Measurements from ENCODE around the gene DGKG. TPM values are rescaled to one million over a fixed set of nuclear protein-coding genes. Genes with fewer than 3 reads are reported as not detected.

The DGKG gene
- total RNA-seq, 4 donors from 2014 or later, result 14.5 to 35.1 (median 20.3) TPM

DNA sequence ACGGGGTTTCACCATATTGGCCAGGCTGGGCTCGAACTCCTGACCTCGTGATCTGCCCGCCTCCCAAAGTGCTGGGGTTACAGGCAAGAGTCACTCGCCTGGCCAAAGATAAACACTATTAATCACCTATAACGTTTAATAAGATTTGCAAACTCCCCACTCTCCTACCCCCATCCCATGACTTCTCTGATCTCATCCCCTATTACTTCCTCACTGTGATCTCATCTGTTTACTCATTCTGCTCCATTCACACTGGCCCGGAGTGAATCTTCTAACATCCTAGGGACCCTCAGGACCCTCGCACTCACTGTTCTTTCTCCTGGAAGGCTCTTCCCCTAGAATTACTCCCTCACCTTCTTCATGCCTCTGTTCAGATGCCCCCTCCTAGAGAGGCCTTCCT, 78.9 kb downstream of the DGKG start:
- intact Hi-C loops (cut with DNase I), result no loop called here
- Histone ChIP-seq H3K27ac (no peak overlapping the region), H3K9me3 (no peaks in the 10 kb centered on the region), H3K4me3 (replicated peaks in 1 of 3) (no peak overlapping the region), H3K36me3 (no peaks in the 10 kb centered on the region), H3K4me1 (no peaks in the 10 kb centered on the region), H3K27me3 (no peaks in the 10 kb centered on the region)
- DNase-seq, result no peak
- WGBS, 2 donors, result 85 to 86% methylated on average over 8 of the region's 8 CpGs
- TF ChIP-seq POLR2A (IDR thresholded peaks at IDR 0.05), result no peak
- TF ChIP-seq, protein P1, sequence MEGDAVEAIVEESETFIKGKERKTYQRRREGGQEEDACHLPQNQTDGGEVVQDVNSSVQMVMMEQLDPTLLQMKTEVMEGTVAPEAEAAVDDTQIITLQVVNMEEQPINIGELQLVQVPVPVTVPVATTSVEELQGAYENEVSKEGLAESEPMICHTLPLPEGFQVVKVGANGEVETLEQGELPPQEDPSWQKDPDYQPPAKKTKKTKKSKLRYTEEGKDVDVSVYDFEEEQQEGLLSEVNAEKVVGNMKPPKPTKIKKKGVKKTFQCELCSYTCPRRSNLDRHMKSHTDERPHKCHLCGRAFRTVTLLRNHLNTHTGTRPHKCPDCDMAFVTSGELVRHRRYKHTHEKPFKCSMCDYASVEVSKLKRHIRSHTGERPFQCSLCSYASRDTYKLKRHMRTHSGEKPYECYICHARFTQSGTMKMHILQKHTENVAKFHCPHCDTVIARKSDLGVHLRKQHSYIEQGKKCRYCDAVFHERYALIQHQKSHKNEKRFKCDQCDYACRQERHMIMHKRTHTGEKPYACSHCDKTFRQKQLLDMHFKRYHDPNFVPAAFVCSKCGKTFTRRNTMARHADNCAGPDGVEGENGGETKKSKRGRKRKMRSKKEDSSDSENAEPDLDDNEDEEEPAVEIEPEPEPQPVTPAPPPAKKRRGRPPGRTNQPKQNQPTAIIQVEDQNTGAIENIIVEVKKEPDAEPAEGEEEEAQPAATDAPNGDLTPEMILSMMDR (IDR thresholded peaks at IDR 0.05), result no peak

DNA sequence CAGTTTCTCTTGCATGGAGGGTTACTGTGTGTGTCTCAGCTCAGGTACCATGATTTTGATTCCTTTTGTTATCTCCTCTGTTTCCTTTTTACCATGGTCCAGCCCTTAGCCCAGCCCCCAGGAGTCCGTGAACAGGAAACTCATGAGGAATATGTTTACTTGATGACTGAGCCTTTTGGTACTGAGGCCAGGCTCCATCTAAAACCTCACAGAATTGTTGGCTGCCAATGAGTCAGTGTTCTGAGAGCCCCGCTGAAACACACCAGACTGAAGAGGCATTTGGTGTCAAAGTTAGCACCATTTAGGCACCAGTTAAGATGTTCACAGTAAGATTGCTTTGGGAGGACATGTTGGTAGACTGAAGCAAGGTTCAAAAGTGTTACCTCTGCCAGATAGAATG, 80.9 kb downstream of the DGKG start:
- no peak for DNase-seq
- Histone ChIP-seq H3K4me3 (replicated peaks in 1 of 3) (no peak overlapping the region), H3K4me1 (no peaks in the 10 kb centered on the region), H3K27me3 (no peaks in the 10 kb centered on the region), H3K36me3 (no peaks in the 10 kb centered on the region), H3K27ac (no peak overlapping the region), H3K9me3 (no peaks in the 10 kb centered on the region)
- TF ChIP-seq POLR2A (IDR thresholded peaks at IDR 0.05), result no peak
- TF ChIP-seq, protein P1 (IDR thresholded peaks at IDR 0.05), result no peak
- intact Hi-C loops (cut with DNase I), result no loop called here
- 49 to 66% methylated on average over 2 of the region's 2 CpGs for WGBS, 2 donors

DNA sequence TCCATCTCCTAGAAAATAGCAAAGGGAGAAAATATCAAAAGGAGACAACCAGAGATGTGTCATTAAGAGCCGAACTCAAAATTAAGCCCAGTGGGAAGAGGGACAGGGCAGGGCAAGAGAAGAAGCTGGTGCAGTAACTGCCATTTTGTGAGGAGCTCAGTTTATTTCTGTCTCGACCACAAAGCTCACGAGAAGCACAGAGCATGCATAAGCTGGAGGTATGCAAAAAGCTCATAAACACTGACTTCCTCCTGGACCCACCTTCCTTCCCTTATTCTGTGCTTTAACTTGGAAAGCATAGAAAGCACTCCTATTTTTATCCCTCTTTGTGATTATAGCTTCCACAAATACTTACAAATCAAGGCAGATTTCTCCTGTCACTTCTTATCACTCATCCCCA, 81.3 kb downstream of the DGKG start:
- no peaks in the 10 kb centered on the region for H3K27me3 ChIP-seq
- no peaks in the 10 kb centered on the region for H3K4me1 ChIP-seq
- H3K27ac ChIP-seq, result no peak overlapping the region
- no peak overlapping the region for H3K4me3 ChIP-seq (replicated peaks in 1 of 3)
- 68 to 85% methylated on average over 3 of the region's 3 CpGs for WGBS, 2 donors
- DNase-seq, result no peak
- no peaks in the 10 kb centered on the region for H3K9me3 ChIP-seq
- TF ChIP-seq, protein P1 (IDR thresholded peaks at IDR 0.05), result no peak
- no peak for TF ChIP-seq POLR2A (IDR thresholded peaks at IDR 0.05)
- H3K36me3 ChIP-seq, result no peaks in the 10 kb centered on the region
- intact Hi-C loops (cut with DNase I), result no loop called here

DNA sequence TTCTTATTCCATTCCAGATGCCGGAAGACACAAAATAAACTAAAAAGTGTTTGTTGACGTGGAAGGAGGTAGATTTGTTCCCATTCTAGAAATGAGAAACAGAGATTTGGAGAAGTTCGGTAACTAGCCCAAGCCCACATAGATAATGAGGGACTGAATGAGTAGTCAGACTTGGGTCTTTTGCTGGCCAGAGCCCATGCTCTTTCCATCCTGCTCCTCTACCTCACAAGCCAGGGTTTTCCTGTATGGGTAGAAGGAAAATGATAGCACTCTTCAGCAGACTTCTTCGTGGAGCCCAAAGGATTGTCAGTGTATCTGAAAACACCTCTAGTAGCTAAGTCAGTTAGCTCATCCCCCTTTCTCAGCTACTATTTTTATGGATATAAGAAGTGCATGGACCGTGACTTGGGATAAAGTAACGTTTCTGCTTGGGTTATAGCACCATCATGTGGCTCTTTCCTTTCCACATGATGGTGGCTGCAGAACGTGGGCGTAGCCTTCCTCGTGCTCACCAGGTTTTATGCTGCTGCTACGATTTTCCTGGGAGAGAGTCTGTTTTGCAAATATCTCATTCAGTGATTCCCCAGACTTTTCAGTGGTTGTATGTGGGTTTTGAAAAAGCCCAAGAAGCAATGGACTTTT, 84.6 kb downstream of the DGKG start:
- Histone ChIP-seq H3K9me3 (no peaks in the 10 kb centered on the region), H3K36me3 (no peaks in the 10 kb centered on the region), H3K27me3 (no peaks in the 10 kb centered on the region), H3K4me3 (replicated peaks in 1 of 3) (no peak overlapping the region), H3K4me1 (no peaks in the 10 kb centered on the region), H3K27ac (no peak overlapping the region)
- WGBS, 2 donors, result 42 to 43% methylated on average over 10 of the region's 10 CpGs
- peak in 1 of 2 donors; percentile 17 for DNase-seq
- TF ChIP-seq, protein P1 (IDR thresholded peaks at IDR 0.05), result peak in 4 of 6 experiments; percentile 12 to 48 (median 41)
- no peak for TF ChIP-seq POLR2A (IDR thresholded peaks at IDR 0.05)
- intact Hi-C loops (cut with DNase I), result loop anchor here (5.0 kb wide), 1 partner anchor 245 kb away; no protein-coding TSS in a partner anchor

DNA sequence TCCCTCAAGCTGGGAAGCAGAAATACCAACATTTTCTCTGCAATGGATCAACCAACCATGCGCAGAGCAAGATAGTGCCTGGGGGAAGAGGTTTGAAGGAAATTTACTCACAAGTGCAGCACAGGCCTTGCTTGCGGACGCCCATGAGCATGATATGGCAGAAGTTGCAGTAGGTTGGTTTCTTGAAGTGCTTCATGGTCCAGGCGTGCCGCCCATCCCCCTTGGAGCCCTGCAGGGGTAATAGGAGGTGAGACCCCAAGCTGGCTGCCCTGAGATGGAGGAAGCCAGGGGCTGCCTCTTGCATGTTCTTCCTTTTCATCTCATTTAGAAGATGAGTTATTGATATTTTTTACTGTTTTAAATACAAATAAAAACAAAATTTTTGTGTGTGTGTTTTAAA, 86.6 kb downstream of the DGKG start:
- DNase-seq, result no peak
- Histone ChIP-seq H3K4me1 (no peaks in the 10 kb centered on the region), H3K27ac (no peak overlapping the region), H3K4me3 (replicated peaks in 1 of 3) (no peak overlapping the region), H3K27me3 (no peaks in the 10 kb centered on the region), H3K9me3 (no peaks in the 10 kb centered on the region), H3K36me3 (no peaks in the 10 kb centered on the region)
- WGBS, 2 donors, result 93 to 96% methylated on average over 5 of the region's 5 CpGs
- no peak for TF ChIP-seq POLR2A (IDR thresholded peaks at IDR 0.05)
- TF ChIP-seq, protein P1 (IDR thresholded peaks at IDR 0.05), result no peak
- intact Hi-C loops (cut with DNase I), result loop anchor here (5.0 kb wide), 1 partner anchor 247 kb away; no protein-coding TSS in a partner anchor
